ENCODE results near the gene TMEM182. TPM values are rescaled to one million over a fixed set of nuclear protein-coding genes. Genes with fewer than 3 reads are reported as not detected.

The TMEM182 gene
- total RNA-seq, 2 experiments from 2014 or later = 2.0 to 2.7 TPM

DNA sequence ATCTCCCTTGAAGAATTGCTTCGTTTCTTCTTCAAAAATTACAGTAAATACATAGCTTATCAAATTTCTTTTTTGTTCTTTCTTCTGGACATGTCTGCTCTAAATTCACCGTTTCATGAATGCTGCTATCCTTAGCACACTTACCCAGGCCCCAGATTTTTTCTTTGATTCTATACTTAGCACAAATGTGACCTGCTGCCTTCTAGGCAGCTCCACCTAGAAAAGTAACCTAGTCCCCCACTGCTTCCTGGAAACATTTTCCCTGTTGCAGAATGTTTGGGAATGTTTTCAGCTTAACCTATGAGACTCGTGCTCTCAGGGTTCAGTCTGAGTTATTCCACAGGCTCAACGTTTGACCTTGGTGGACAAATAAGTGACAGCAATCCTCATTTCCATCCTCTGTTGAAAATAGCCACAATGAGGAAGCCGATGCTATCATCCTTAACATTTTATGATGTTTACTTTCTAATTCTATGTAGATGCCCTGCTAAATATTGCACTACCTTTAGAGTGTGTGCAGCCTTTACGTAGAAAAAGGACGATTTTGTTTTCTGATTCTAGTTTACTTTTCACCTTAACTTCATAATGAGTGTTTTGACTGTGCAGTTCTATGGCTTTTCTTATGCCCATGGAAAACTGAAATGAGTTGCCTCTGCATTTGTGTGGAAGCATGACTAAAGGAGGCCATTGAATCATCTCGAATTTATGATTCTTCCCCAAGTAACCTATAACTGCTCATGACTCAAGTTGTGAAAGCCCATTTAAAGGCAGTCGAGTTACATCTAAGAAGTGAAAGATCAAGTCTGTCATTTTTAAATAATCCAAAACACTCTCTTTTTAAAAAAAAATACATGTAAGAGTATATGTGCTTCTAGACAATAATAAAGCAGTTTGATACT is 47.7 kb downstream of the TMEM182 start:
- no peak for ATAC-seq (ENCODE audit: poor library complexity)
- Histone ChIP-seq H3K9me3 (ENCODE audit: control insufficient read depth in 1 of 2, insufficient read depth in 1 of 2, low read length in 2 of 2) (no peaks in the 10 kb centered on the region), H3K27ac (ENCODE audit: low read depth in 1 of 2, low read length in 2 of 2) (no peak overlapping the region), H3K27me3 (ENCODE audit: control insufficient read depth in 1 of 2, insufficient read depth in 2 of 2, low read length in 2 of 2) (no peaks in the 10 kb centered on the region), H3K4me3 (ENCODE audit: low read length) (no peak overlapping the region), H3K4me1 (ENCODE audit: insufficient read depth, low read length) (no peaks in the 10 kb centered on the region), H3K36me3 (ENCODE audit: insufficient read depth, low read length) (no peaks in the 10 kb centered on the region)
- H3K27ac Mint-ChIP-seq = no peak overlapping the region
- H3K4me1 Mint-ChIP-seq (ENCODE audit: low read depth) = no peaks in the 10 kb centered on the region
- no peaks in the 10 kb centered on the region for H3K36me3 Mint-ChIP-seq (ENCODE audit: low read depth)
- TF ChIP-seq, protein P1, sequence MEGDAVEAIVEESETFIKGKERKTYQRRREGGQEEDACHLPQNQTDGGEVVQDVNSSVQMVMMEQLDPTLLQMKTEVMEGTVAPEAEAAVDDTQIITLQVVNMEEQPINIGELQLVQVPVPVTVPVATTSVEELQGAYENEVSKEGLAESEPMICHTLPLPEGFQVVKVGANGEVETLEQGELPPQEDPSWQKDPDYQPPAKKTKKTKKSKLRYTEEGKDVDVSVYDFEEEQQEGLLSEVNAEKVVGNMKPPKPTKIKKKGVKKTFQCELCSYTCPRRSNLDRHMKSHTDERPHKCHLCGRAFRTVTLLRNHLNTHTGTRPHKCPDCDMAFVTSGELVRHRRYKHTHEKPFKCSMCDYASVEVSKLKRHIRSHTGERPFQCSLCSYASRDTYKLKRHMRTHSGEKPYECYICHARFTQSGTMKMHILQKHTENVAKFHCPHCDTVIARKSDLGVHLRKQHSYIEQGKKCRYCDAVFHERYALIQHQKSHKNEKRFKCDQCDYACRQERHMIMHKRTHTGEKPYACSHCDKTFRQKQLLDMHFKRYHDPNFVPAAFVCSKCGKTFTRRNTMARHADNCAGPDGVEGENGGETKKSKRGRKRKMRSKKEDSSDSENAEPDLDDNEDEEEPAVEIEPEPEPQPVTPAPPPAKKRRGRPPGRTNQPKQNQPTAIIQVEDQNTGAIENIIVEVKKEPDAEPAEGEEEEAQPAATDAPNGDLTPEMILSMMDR (IDR thresholded peaks at IDR 0.05) = no peak
- DNase-seq = no peak
- no peaks in the 10 kb centered on the region for H3K9me3 Mint-ChIP-seq
- H3K4me3 Mint-ChIP-seq = no peak overlapping the region
- ChIA-PET POLR2A (no interaction called here), CTCF (no interaction called here)
- H3K27me3 Mint-ChIP-seq = no peaks in the 10 kb centered on the region
- intact Hi-C loops (cut with DNase I, micrococcal nuclease) = no loop called here

- ChIA-PET CTCF (no interaction called here), POLR2A (interaction anchor here (0.7 kb wide), 1 partner anchor 1845 kb away, joined by 4 read pairs; no protein-coding TSS in a partner anchor)
- H3K27ac Mint-ChIP-seq = no peak overlapping the region
- Histone ChIP-seq H3K9me3 (ENCODE audit: control insufficient read depth in 1 of 2, insufficient read depth in 1 of 2, low read length in 2 of 2) (no peaks in the 10 kb centered on the region), H3K4me1 (ENCODE audit: insufficient read depth, low read length) (no peaks in the 10 kb centered on the region), H3K27ac (ENCODE audit: low read depth in 1 of 2, low read length in 2 of 2) (no peak overlapping the region), H3K36me3 (ENCODE audit: insufficient read depth, low read length) (no peaks in the 10 kb centered on the region), H3K4me3 (ENCODE audit: low read length) (no peak overlapping the region), H3K27me3 (ENCODE audit: control insufficient read depth in 1 of 2, insufficient read depth in 2 of 2, low read length in 2 of 2) (no peaks in the 10 kb centered on the region)
- intact Hi-C loops (cut with DNase I, micrococcal nuclease) = no loop called here
- peaks cover 4% of the 10 kb centered on the region for H3K36me3 Mint-ChIP-seq (ENCODE audit: low read depth)
- no peaks in the 10 kb centered on the region for H3K27me3 Mint-ChIP-seq
- H3K9me3 Mint-ChIP-seq = no peaks in the 10 kb centered on the region
- H3K4me3 Mint-ChIP-seq = no peak overlapping the region
- TF ChIP-seq, protein P1 (IDR thresholded peaks at IDR 0.05) = no peak
- H3K4me1 Mint-ChIP-seq (ENCODE audit: low read depth) = no peaks in the 10 kb centered on the region
- ATAC-seq (ENCODE audit: poor library complexity) = no peak
- no peak for DNase-seq
These were observed 53.5 kb downstream of the TMEM182 start for GRCh38 chr2:102815285-102815684.

GRCh38 chr2:102826904-102827303 is 65.1 kb downstream of the TMEM182 start:
- Histone ChIP-seq H3K9me3 (ENCODE audit: control insufficient read depth in 1 of 2, insufficient read depth in 1 of 2, low read length in 2 of 2) (no peaks in the 10 kb centered on the region), H3K4me3 (ENCODE audit: low read length) (no peak overlapping the region), H3K27ac (ENCODE audit: low read depth in 1 of 2, low read length in 2 of 2) (no peak overlapping the region), H3K27me3 (ENCODE audit: control insufficient read depth in 1 of 2, insufficient read depth in 2 of 2, low read length in 2 of 2) (no peaks in the 10 kb centered on the region), H3K36me3 (ENCODE audit: insufficient read depth, low read length) (no peaks in the 10 kb centered on the region), H3K4me1 (ENCODE audit: insufficient read depth, low read length) (no peaks in the 10 kb centered on the region)
- Mint-ChIP-seq H3K27ac (no peak overlapping the region), H3K4me3 (no peak overlapping the region), H3K4me1 (ENCODE audit: low read depth) (no peaks in the 10 kb centered on the region), H3K9me3 (no peaks in the 10 kb centered on the region), H3K27me3 (no peaks in the 10 kb centered on the region), H3K36me3 (ENCODE audit: low read depth) (no peaks in the 10 kb centered on the region)
- TF ChIP-seq, protein P1 (IDR thresholded peaks at IDR 0.05) = no peak
- POLR2A ChIA-PET = no interaction called here
- CTCF ChIA-PET = no interaction called here
- ATAC-seq (ENCODE audit: poor library complexity) = no peak
- intact Hi-C loops (cut with DNase I, micrococcal nuclease) = no loop called here
- no peak for DNase-seq

All from CD4-positive, alpha-beta T cell (primary cell).